Body of pancreas (tissue), 4 donors: Measurements from ENCODE around the gene FAM20C. TPM values are rescaled to one million over a fixed set of nuclear protein-coding genes. Genes with fewer than 3 reads are reported as not detected.

Source experiments
- ATAC-seq: fragments of 150-250 bp; one replicate; pipeline ENCODE4 v1.9.1; 2016
- DNase-seq, 4 donors: peaks; one replicate each; pipeline ENCODE4 v3.0.0-alpha.2; 2019
- H3K27ac ChIP-seq, 4 donors: fragments of 200-600 bp; sonication (generic); 1 replicate in 3 of 4; 2 replicates in 1 of 4; pipeline versions ENCODE4 v1.5.1 to v1.6.1; 2016 to 2019; ENCODE audit warnings: mild to moderate bottlenecking in 1 of 4, mixed read lengths in 1 of 4, moderate library complexity in 1 of 4
- H3K27me3 ChIP-seq, 2 donors: fragments of 200-600 bp; sonication (generic); one replicate each; pipeline ENCODE4 v1.6.0; 2016; ENCODE audit warnings: mild to moderate bottlenecking in 1 of 2
- H3K36me3 ChIP-seq, 2 donors: fragments of 200-600 bp; sonication (generic); replicated peaks in 1 of 2; 2 replicates each; pipeline ENCODE4 v1.5.1; 2016; ENCODE audit warnings: low read depth in 2 of 2; ENCODE audit not compliant: insufficient read depth in 1 of 2
- H3K4me1 ChIP-seq: fragments of 200-600 bp; sonication (generic); one replicate; pipeline ENCODE4 v1.6.0; 2016
- H3K4me3 ChIP-seq, 2 donors: fragments of 200-600 bp; sonication (generic); 1 replicate in 1 of 2; 2 replicates in 1 of 2; pipeline ENCODE4 v1.5.1; 2016 to 2019
- H3K9me3 ChIP-seq, 3 donors: fragments of 200-600 bp; sonication (generic); 1 replicate in 2 of 3; 2 replicates in 1 of 3; pipeline ENCODE4 v1.5.1; 2016
- CTCF ChIP-seq, 7 experiments: fragments of 450-650 bp in 4 of 7; fragments of 200-600 bp in 3 of 7; sonication (generic) in 3 of 7; IDR thresholded peaks; one replicate each; pipeline ENCODE4 v1.5.1; 2016 to 2019; ENCODE audit warnings: antibody characterized with exemption in 7 of 7
- POLR2A ChIP-seq, 3 donors: fragments of 450-650 bp; IDR thresholded peaks; one replicate each; pipeline ENCODE4 v1.6.1; 2016; ENCODE audit warnings: antibody characterized with exemption in 3 of 3, mild to moderate bottlenecking in 2 of 3
- WGBS, 2 donors: methylation state at CpG; one replicate each; pipeline ENCODE4 v1.1.5; 2017; 5-methylcytosine and 5-hydroxymethylcytosine counted together
- intact Hi-C: fragments of 100-400 bp; cut with DNase I; formaldehyde crosslinking; loops from one replicate; pipeline ENCODE4 v1.15.1; 2023
- total RNA-seq, 2 donors: library from RNA; depleted of rRNA; stranded (reverse); fragments of >200 nt; gene quantifications; one replicate each; pipeline ENCODE4 v1.1.0, GENCODE V29; 2016

FAM20C gene
- total RNA-seq, 2 donors from 2014 or later: 12.7 to 26.0 TPM

- DNase-seq (no peak), ATAC-seq (no peak)
- Histone ChIP-seq H3K4me3 (no peak overlapping the region), H3K27me3 (no peaks in the 10 kb centered on the region), H3K9me3 (no peaks in the 10 kb centered on the region), H3K4me1 (peaks cover 23% of the 10 kb centered on the region), H3K27ac (no peak overlapping the region), H3K36me3 (no peaks in the 10 kb centered on the region)
- intact Hi-C loops: no loop called here
- 86 to 98% methylated on average over 10 of the region's 10 CpGs for WGBS, 2 donors
- TF ChIP-seq POLR2A (IDR thresholded peaks at IDR 0.05): no peak
- TF ChIP-seq CTCF (IDR thresholded peaks at IDR 0.05): no peak
Measured at GRCh38 chr7:222716-223041, 30.3 kb downstream of the FAM20C start.

DNA sequence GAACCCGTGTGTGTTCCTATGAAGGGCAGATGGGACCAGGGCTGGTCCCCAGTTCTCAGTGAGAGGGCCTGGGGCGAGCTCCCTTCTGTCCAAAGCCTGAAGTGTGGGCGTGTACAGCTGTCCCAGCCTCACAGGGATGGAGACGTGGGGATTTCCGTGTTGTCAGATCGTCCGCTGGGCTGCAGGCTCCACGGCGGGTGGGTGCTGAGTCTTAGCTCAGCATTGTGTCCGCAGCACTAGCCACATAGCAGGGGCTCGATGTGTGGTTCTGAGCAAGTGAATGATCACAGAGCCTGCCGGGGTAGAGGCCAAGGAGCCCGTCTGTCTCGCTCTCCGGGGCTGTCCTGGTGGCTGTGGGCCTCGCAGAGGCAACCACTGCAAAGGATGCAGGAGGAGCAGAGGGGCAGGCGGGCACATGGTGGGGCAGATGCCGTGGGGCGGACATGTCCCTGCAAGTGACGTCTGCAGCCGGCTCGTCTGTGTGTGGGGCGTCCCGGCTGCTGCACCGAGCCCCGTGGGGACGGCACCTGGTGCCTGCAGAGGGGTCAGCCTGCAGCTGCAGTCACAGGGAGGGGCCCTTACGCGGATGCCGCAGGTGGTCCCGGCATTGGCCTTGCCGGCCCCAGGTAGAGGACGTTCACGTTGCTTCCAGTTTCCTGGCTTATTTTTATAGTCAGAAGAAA is 30.9 kb downstream of the FAM20C start:
- Histone ChIP-seq H3K4me3 (no peak overlapping the region), H3K27me3 (no peaks in the 10 kb centered on the region), H3K27ac (no peak overlapping the region), H3K9me3 (no peaks in the 10 kb centered on the region), H3K36me3 (no peaks in the 10 kb centered on the region), H3K4me1 (peaks cover 23% of the 10 kb centered on the region)
- 86 to 93% methylated on average over 22 to 34 of the region's 34 CpGs for WGBS, 2 donors
- TF ChIP-seq CTCF (IDR thresholded peaks at IDR 0.05): no peak
- DNase-seq: no peak
- intact Hi-C loops: no loop called here
- ATAC-seq: no peak

DNA sequence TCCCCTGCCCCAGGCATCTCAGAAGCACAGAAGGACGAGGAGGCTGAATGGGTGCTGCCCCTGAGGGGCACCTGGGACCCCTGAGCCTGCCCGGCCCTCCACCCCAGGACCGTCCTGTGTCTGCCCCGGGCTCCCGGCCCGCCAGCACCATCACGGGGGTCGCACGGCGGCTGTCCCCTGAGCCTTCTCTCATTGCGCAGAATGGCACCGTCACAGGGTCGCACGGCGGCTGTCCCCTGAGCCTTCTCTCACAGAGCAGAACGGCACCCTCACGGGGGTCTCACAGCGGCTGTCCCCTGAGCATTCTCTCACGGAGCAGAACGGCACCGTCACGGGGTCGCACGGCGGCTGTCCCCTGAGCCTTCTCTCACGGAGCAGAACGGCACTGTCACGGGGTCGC is 31.5 kb downstream of the FAM20C start:
- H3K36me3 ChIP-seq: no peaks in the 10 kb centered on the region
- intact Hi-C loops: no loop called here
- H3K9me3 ChIP-seq: no peaks in the 10 kb centered on the region
- H3K4me1 ChIP-seq: peaks cover 18% of the 10 kb centered on the region
- ATAC-seq (no peak), DNase-seq (no peak)
- no peak overlapping the region for H3K4me3 ChIP-seq
- no peaks in the 10 kb centered on the region for H3K27me3 ChIP-seq
- H3K27ac ChIP-seq: no peak overlapping the region
- 95 to 97% methylated on average over 11 to 29 of the region's 29 CpGs for WGBS, 2 donors
- TF ChIP-seq POLR2A (IDR thresholded peaks at IDR 0.05) (no peak), CTCF (IDR thresholded peaks at IDR 0.05) (no peak)

- Histone ChIP-seq H3K4me3 (no peak overlapping the region), H3K27me3 (no peaks in the 10 kb centered on the region), H3K27ac (no peak overlapping the region), H3K9me3 (no peaks in the 10 kb centered on the region), H3K36me3 (no peaks in the 10 kb centered on the region), H3K4me1 (no peaks in the 10 kb centered on the region)
- WGBS, 2 donors: 82 to 84% methylated on average over 7 to 22 of the region's 23 CpGs
- TF ChIP-seq CTCF (IDR thresholded peaks at IDR 0.05): no peak
- TF ChIP-seq POLR2A (IDR thresholded peaks at IDR 0.05): no peak
- DNase-seq (no peak), ATAC-seq (no peak)
- intact Hi-C loops: no loop called here
Measured at GRCh38 chr7:226281-226895, 34.0 kb downstream of the FAM20C start.

DNA sequence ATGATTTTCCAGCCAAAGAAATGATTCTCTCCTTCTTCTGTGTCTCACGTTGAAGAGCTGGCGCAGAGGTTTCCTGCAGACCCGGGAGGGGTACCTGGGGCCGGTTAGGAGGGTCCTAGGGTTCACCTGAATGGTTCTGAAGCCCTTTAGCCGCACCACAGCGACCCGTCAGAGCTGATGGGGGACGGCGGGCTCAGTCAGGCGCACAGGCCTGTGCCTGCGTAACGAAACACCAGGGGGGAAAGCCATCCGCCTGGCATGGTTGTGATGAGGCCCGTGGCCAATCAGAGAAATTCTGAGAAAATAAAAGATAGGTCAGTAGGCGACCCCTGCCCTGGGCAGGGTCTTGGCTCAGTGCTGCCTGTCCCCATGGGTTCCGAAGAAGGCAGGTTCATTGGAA is 35.6 kb downstream of the FAM20C start:
- H3K27ac ChIP-seq: no peak overlapping the region
- no peak for ATAC-seq
- WGBS, 2 donors: 86 to 91% methylated on average over 16 of the region's 16 CpGs
- H3K9me3 ChIP-seq: no peaks in the 10 kb centered on the region
- no peak overlapping the region for H3K4me3 ChIP-seq
- H3K4me1 ChIP-seq: no peaks in the 10 kb centered on the region
- DNase-seq: no peak
- intact Hi-C loops: no loop called here
- H3K36me3 ChIP-seq: no peaks in the 10 kb centered on the region
- no peak for TF ChIP-seq POLR2A (IDR thresholded peaks at IDR 0.05)
- TF ChIP-seq CTCF (IDR thresholded peaks at IDR 0.05): no peak
- H3K27me3 ChIP-seq: no peaks in the 10 kb centered on the region
